ENCODE results near the gene C12orf75.
"Not testable (repeated sequence)": the region's sequence is repeated elsewhere in the genome, so short reads cannot be mapped to it uniquely, and the experiment has no call there.

Gene C12orf75

GRCh38 chr12:105338966-105339365 is 8.5 kb downstream of the C12orf75 start:
- DNase-seq: no peak

GRCh38 chr12:105341010-105341409 is 10.5 kb downstream of the C12orf75 start:
- DNase-seq: no peak

GRCh38 chr12:105341620-105342019 is 11.1 kb downstream of the C12orf75 start:
- not testable (repeated sequence) for DNase-seq

GRCh38 chr12:105342464-105342863 is 12.0 kb downstream of the C12orf75 start:
- DNase-seq: no peak

- peak; percentile 57 for DNase-seq
Observed at GRCh38 chr12:105343836-105344235, 13.3 kb downstream of the C12orf75 start.

- DNase-seq: no peak
Observed at GRCh38 chr12:105347499-105347898, 17.0 kb downstream of the C12orf75 start.

GRCh38 chr12:105348142-105348541 is 17.7 kb downstream of the C12orf75 start:
- no peak for DNase-seq

- DNase-seq: no peak
Observed at GRCh38 chr12:105348561-105348960, 18.1 kb downstream of the C12orf75 start.

- DNase-seq: no peak
Observed at GRCh38 chr12:105349138-105349537, 18.6 kb downstream of the C12orf75 start.

- DNase-seq: no peak
Observed at GRCh38 chr12:105351523-105351922, 21.0 kb downstream of the C12orf75 start.

- no peak for DNase-seq
Observed at GRCh38 chr12:105352052-105352451, 21.6 kb downstream of the C12orf75 start.

- DNase-seq: no peak
Observed at GRCh38 chr12:105352940-105353635, 22.6 kb downstream of the C12orf75 start.

- DNase-seq: no peak
Observed at GRCh38 chr12:105355752-105356151, 25.3 kb downstream of the C12orf75 start.

- no peak for DNase-seq
Observed at GRCh38 chr12:105357162-105357691, 26.7 kb downstream of the C12orf75 start.

- DNase-seq: no peak
Observed at GRCh38 chr12:105358789-105359188, 28.3 kb downstream of the C12orf75 start.

GRCh38 chr12:105359856-105360255 is 29.4 kb downstream of the C12orf75 start:
- no peak for DNase-seq

GRCh38 chr12:105363890-105364289 is 33.4 kb downstream of the C12orf75 start:
- no peak for DNase-seq

- DNase-seq: no peak
Observed at GRCh38 chr12:105365231-105365630, 34.7 kb downstream of the C12orf75 start.

- DNase-seq: no peak
Observed at GRCh38 chr12:105368047-105368646, 37.7 kb downstream of the C12orf75 start.

- no peak for DNase-seq
Observed at GRCh38 chr12:105369014-105369413, 38.5 kb downstream of the C12orf75 start.

- DNase-seq: no peak
Observed at GRCh38 chr12:105374303-105374702, 43.8 kb downstream of the C12orf75 start.

- DNase-seq: no peak
Observed at GRCh38 chr12:105377077-105377476, 46.6 kb downstream of the C12orf75 start.

GRCh38 chr12:105378911-105379310 is 48.4 kb downstream of the C12orf75 start:
- DNase-seq: peak; percentile 7
